Measurements from ENCODE around the gene ENPP7.

ENPP7 gene

GRCh38 chr17:79685121-79685520 lies 45.6 kb upstream of the ENPP7 start:
- Histone ChIP-seq H3K9me3 (ENCODE audit: severe bottlenecking) (no peaks in the 10 kb centered on the region), H3K27ac (no peak overlapping the region), H3K36me3 (no peaks in the 10 kb centered on the region), H3K27me3 (ENCODE audit: insufficient read depth, low read depth, severe bottlenecking) (no peaks in the 10 kb centered on the region), H3K4me3 (ENCODE audit: low read depth, low read length) (no peak overlapping the region)
- TF ChIP-seq, protein P1, sequence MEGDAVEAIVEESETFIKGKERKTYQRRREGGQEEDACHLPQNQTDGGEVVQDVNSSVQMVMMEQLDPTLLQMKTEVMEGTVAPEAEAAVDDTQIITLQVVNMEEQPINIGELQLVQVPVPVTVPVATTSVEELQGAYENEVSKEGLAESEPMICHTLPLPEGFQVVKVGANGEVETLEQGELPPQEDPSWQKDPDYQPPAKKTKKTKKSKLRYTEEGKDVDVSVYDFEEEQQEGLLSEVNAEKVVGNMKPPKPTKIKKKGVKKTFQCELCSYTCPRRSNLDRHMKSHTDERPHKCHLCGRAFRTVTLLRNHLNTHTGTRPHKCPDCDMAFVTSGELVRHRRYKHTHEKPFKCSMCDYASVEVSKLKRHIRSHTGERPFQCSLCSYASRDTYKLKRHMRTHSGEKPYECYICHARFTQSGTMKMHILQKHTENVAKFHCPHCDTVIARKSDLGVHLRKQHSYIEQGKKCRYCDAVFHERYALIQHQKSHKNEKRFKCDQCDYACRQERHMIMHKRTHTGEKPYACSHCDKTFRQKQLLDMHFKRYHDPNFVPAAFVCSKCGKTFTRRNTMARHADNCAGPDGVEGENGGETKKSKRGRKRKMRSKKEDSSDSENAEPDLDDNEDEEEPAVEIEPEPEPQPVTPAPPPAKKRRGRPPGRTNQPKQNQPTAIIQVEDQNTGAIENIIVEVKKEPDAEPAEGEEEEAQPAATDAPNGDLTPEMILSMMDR (IDR thresholded peaks at IDR 0.05; ENCODE audit: low read depth, low read length): no peak
- DNase-seq: no peak

DNA sequence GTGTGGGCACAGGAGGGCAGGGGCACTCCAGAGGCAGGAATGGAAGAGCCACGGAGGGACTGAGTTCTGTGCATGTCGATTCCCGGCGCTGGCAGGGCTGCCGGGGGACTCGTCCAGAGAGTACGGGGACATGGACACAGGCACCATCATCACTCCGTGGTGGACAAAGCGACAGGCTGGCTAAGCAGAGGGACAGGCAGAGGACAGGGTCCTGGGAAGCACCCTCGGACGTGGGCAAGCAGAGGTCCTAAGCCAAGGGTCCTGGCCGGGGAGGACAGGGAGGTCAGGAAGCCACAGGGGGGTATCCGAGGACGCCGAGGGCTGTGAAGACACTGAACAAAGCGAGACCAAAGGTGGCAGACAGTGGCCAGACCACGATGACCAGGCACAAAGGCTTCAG lies 44.3 kb upstream of the ENPP7 start:
- Histone ChIP-seq H3K4me3 (ENCODE audit: low read depth, low read length) (no peak overlapping the region), H3K36me3 (no peaks in the 10 kb centered on the region), H3K27me3 (ENCODE audit: insufficient read depth, low read depth, severe bottlenecking) (no peaks in the 10 kb centered on the region), H3K27ac (no peak overlapping the region), H3K9me3 (ENCODE audit: severe bottlenecking) (no peaks in the 10 kb centered on the region)
- TF ChIP-seq, protein P1 (IDR thresholded peaks at IDR 0.05; ENCODE audit: low read depth, low read length): no peak
- DNase-seq: no peak

DNA sequence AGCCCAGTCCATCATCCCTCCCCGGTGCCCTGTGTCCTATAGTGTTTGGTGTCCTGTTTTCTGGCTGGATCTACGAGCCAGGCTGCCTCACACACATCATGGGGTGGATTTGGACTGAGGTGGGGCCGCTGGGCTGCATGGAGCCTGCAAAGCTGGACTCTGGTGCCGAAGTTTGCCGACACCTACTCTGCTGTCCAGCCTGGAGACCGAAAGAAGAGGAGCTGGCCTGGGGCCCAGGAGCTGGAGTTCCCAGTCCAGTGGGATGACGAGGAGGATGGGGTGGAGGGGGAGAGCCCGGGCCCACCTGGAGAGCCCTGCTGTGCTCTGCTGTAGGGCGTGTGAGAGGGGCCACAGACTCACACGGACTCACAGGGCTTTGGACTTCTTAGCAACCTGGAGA lies 40.3 kb upstream of the ENPP7 start:
- no peaks in the 10 kb centered on the region for H3K27me3 ChIP-seq (ENCODE audit: insufficient read depth, low read depth, severe bottlenecking)
- TF ChIP-seq, protein P1 (IDR thresholded peaks at IDR 0.05; ENCODE audit: low read depth, low read length): no peak
- no peaks in the 10 kb centered on the region for H3K36me3 ChIP-seq
- no peak for DNase-seq
- no peak overlapping the region for H3K27ac ChIP-seq
- H3K9me3 ChIP-seq (ENCODE audit: severe bottlenecking): no peaks in the 10 kb centered on the region
- H3K4me3 ChIP-seq (ENCODE audit: low read depth, low read length): no peak overlapping the region

GRCh38 chr17:79690988-79691836 lies 39.5 kb upstream of the ENPP7 start:
- no peak overlapping the region for H3K27ac ChIP-seq
- no peak for DNase-seq
- H3K27me3 ChIP-seq (ENCODE audit: insufficient read depth, low read depth, severe bottlenecking): no peaks in the 10 kb centered on the region
- no peaks in the 10 kb centered on the region for H3K36me3 ChIP-seq
- TF ChIP-seq, protein P1 (IDR thresholded peaks at IDR 0.05; ENCODE audit: low read depth, low read length): no peak
- H3K9me3 ChIP-seq (ENCODE audit: severe bottlenecking): no peaks in the 10 kb centered on the region
- H3K4me3 ChIP-seq (ENCODE audit: low read depth, low read length): no peak overlapping the region

DNA sequence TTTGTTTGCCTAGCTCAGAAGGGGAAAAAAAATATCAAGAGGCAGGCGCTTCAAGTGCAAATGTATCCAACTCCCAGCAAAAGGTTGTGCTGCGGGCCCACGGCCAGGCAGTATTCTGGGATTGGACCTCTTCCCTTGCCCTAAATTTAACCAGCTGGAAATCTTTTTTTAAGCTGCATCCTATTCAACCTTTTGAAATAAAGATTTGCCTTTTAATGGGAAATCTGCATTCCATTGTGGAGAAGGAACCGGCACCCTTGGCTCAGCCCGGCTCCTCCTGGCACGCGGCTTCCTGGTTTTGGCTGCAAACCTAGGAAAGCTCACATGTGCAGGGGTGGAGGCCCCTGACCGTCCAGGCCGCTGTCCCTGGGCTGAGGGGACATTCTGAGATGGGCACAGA lies 38.8 kb upstream of the ENPP7 start:
- no peaks in the 10 kb centered on the region for H3K9me3 ChIP-seq (ENCODE audit: severe bottlenecking)
- no peak for DNase-seq
- TF ChIP-seq, protein P1 (IDR thresholded peaks at IDR 0.05; ENCODE audit: low read depth, low read length): no peak
- H3K36me3 ChIP-seq: no peaks in the 10 kb centered on the region
- H3K27me3 ChIP-seq (ENCODE audit: insufficient read depth, low read depth, severe bottlenecking): no peaks in the 10 kb centered on the region
- no peak overlapping the region for H3K4me3 ChIP-seq (ENCODE audit: low read depth, low read length)
- H3K27ac ChIP-seq: no peak overlapping the region

GRCh38 chr17:79693419-79693818 lies 37.3 kb upstream of the ENPP7 start:
- no peak for DNase-seq
- H3K27me3 ChIP-seq (ENCODE audit: insufficient read depth, low read depth, severe bottlenecking): no peaks in the 10 kb centered on the region
- TF ChIP-seq, protein P1 (IDR thresholded peaks at IDR 0.05; ENCODE audit: low read depth, low read length): no peak

More at GRCh38 chr17:79693419-79693818, 37.3 kb upstream of the ENPP7 start:
- H3K9me3 ChIP-seq (ENCODE audit: severe bottlenecking): no peaks in the 10 kb centered on the region
- no peak overlapping the region for H3K4me3 ChIP-seq (ENCODE audit: low read depth, low read length)
- no peaks in the 10 kb centered on the region for H3K36me3 ChIP-seq
- no peak overlapping the region for H3K27ac ChIP-seq

Data from WERI-Rb-1 (cell line).